ENCODE measurements around the gene RHEX. TPM values are rescaled to one million over a fixed set of nuclear protein-coding genes. Genes with fewer than 3 reads are reported as not detected.
A peak's percentile ranks its signal among the peaks of the same experiment; 100 is the strongest.

Gene RHEX
- polyA plus RNA-seq, 1 donor = 0.45 TPM

DNA sequence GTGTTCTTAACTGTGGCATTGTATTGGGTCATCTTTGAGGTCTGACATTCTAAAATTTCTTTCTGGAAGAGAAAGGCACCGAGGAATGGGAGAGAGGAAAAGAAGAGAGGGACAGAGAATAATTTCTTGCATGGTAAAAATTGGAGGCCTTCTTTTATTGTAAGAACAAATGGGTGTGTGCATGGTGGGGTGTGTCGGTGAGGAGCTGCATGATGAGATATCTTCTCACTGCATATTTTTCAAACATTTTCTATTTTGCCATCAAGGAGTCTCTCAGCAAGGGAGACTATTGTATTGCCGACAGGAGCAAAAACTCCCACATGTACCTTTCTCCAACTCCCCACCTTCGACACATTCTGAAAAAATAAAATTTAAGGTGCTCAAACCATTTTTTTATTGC, 22.8 kb upstream of the RHEX start:
- Histone ChIP-seq H3K4me1 (ENCODE audit: control insufficient read depth, insufficient read depth, low read length) (peaks cover 6% of the 10 kb centered on the region), H3K27me3 (ENCODE audit: control insufficient read depth, insufficient read depth, low read length) (no peaks in the 10 kb centered on the region), H3K36me3 (ENCODE audit: control insufficient read depth, insufficient read depth, low read length) (no peaks in the 10 kb centered on the region), H3K4me3 (ENCODE audit: low read length) (no peak overlapping the region), H3K27ac (ENCODE audit: low read length) (no peak overlapping the region), H3K9me3 (ENCODE audit: control insufficient read depth, low read depth, low read length) (no peaks in the 10 kb centered on the region)
- WGBS (ENCODE audit: insufficient coverage, low lambda C conversion rate) = no CpG with 5 or more reads among the region's 4 CpGs
- DNase-seq = no peak

DNA sequence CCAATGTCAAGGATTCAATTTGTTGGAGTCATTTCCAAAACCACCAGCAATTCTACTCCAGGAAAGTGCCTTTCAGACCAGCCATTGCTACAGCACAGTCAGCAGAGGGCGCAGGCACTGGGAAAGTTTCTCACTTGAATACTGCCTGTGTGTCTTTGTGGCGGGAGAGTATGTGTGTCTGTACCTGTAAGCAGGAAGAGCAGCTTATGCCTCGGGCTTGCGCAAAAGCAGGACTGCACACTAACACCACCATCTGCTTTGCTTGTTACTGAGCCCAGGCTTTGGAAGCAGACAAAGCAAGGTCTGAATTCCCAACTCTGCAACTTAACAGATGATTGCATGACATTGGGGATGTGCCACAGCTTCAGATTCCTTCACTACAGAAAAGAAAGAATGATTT, 22.3 kb upstream of the RHEX start:
- H3K27ac ChIP-seq (ENCODE audit: low read length) = no peak overlapping the region
- no peak overlapping the region for H3K4me3 ChIP-seq (ENCODE audit: low read length)
- peaks cover 6% of the 10 kb centered on the region for H3K4me1 ChIP-seq (ENCODE audit: control insufficient read depth, insufficient read depth, low read length)
- H3K36me3 ChIP-seq (ENCODE audit: control insufficient read depth, insufficient read depth, low read length) = no peaks in the 10 kb centered on the region
- H3K9me3 ChIP-seq (ENCODE audit: control insufficient read depth, low read depth, low read length) = no peaks in the 10 kb centered on the region
- H3K27me3 ChIP-seq (ENCODE audit: control insufficient read depth, insufficient read depth, low read length) = no peaks in the 10 kb centered on the region
- peak; percentile 83 for DNase-seq
- no CpG with 5 or more reads among the region's 4 CpGs for WGBS (ENCODE audit: insufficient coverage, low lambda C conversion rate)

DNA sequence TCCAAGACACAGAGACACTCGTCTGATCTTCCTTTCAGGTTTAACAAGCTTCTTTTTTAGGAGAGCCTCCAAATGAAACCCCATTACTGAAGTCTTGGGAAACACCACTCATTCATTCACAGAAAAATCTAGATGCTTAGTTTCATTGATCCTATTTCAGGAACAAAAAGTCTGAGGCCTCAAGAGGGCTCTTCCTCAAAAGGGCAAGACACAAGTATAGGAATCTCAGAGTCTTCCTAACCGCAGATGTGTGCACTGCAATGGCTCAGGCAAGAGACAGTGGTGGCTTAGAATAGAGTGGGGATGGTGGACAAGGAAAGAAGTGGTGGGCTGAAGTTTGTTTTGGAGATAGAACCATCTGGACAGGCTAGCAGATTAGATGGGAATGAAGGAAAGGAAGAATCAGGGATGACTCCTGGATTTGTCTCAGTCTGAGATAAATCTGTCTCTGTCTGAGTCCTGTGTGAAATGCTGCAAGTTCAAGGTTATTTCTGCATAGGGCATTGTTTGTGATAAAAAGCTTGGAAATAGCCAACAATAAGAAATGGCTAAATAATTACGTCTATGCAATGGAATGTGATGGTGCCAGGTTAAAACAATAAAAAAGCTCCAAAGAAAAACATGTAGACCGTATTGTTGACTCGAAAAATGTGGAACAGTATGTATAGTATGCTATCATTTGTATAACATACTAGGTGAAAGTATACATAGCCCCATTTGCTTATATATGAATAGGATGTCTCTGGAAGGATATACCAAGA, 20.4 kb upstream of the RHEX start:
- WGBS (ENCODE audit: insufficient coverage, low lambda C conversion rate) = 96% methylated on average over 4 of the region's 5 CpGs
- Histone ChIP-seq H3K27ac (ENCODE audit: low read length) (no peak overlapping the region), H3K36me3 (ENCODE audit: control insufficient read depth, insufficient read depth, low read length) (no peaks in the 10 kb centered on the region), H3K27me3 (ENCODE audit: control insufficient read depth, insufficient read depth, low read length) (no peaks in the 10 kb centered on the region), H3K4me3 (ENCODE audit: low read length) (no peak overlapping the region), H3K9me3 (ENCODE audit: control insufficient read depth, low read depth, low read length) (no peaks in the 10 kb centered on the region), H3K4me1 (ENCODE audit: control insufficient read depth, insufficient read depth, low read length) (peaks cover 6% of the 10 kb centered on the region)
- no peak for DNase-seq

DNA sequence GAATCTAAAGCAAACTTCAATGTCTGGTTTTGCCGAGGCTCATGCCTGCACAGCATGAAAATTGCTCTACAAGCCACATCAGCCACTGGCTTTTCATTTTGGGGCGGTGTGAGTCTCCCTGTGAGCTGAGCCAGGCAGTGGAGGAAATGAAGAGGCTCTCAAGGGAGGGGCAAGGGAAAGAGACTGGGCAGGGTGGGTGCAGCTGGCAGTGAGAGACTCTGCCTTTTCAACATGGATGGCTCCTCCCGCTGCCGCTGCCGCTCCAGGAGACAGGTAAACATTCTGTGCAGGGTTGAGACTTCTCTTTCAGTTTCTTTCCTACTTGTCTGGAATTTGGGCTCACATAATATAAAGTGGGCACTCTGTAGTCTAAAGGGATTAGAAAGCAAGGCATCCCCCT, 17.9 kb upstream of the RHEX start:
- no peaks in the 10 kb centered on the region for H3K36me3 ChIP-seq (ENCODE audit: control insufficient read depth, insufficient read depth, low read length)
- DNase-seq = peak in 1 of 2 donors; percentile 50
- no peak overlapping the region for H3K4me3 ChIP-seq (ENCODE audit: low read length)
- no peaks in the 10 kb centered on the region for H3K27me3 ChIP-seq (ENCODE audit: control insufficient read depth, insufficient read depth, low read length)
- WGBS (ENCODE audit: insufficient coverage, low lambda C conversion rate) = 80% methylated on average over 1 of the region's 5 CpGs
- H3K9me3 ChIP-seq (ENCODE audit: control insufficient read depth, low read depth, low read length) = no peaks in the 10 kb centered on the region
- H3K27ac ChIP-seq (ENCODE audit: low read length) = no peak overlapping the region
- H3K4me1 ChIP-seq (ENCODE audit: control insufficient read depth, insufficient read depth, low read length) = peaks cover 6% of the 10 kb centered on the region

DNA sequence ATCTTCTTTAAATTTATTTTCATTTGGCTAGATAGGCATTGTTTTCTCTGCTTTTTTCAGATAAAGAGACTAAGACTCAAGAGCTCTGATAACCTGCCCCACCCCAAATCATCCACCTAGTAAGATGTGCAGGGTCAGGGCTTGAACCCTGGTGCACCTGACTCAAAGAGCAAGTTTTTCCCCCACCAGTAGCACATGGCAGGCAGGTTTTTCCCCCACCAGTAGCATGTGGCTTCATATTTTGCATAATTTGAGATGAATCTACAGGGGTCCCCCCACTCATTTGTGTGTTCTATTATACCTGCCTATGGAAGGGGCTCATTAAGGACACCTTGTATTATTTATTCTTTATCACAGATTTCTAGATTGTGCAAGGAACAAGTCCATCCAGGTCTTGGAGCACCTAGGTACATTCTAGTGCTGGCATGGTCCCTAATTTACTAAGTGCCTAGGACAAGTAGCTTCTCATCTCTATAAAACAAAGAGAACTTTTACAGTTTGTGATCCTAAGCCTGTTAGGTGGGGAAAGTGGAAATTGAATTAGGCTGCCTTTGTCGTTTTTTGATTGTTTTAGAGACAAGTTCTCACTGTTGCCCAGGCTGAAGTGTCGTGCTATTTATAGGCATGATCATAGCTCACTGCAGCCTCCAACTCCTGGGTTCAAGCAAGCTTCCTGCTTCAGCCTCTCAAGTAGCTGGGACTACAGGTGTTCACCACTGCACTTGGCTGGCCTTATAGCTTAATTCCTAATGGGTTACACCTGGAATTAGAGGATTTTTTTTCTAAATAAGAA, 16.1 kb upstream of the RHEX start:
- no peak for DNase-seq
- H3K27me3 ChIP-seq (ENCODE audit: control insufficient read depth, insufficient read depth, low read length) = no peaks in the 10 kb centered on the region
- no peak overlapping the region for H3K27ac ChIP-seq (ENCODE audit: low read length)
- 70% methylated on average over 2 of the region's 2 CpGs for WGBS (ENCODE audit: insufficient coverage, low lambda C conversion rate)
- no peaks in the 10 kb centered on the region for H3K9me3 ChIP-seq (ENCODE audit: control insufficient read depth, low read depth, low read length)
- no peak overlapping the region for H3K4me3 ChIP-seq (ENCODE audit: low read length)
- H3K36me3 ChIP-seq (ENCODE audit: control insufficient read depth, insufficient read depth, low read length) = no peaks in the 10 kb centered on the region
- H3K4me1 ChIP-seq (ENCODE audit: control insufficient read depth, insufficient read depth, low read length) = peaks cover 6% of the 10 kb centered on the region

DNA sequence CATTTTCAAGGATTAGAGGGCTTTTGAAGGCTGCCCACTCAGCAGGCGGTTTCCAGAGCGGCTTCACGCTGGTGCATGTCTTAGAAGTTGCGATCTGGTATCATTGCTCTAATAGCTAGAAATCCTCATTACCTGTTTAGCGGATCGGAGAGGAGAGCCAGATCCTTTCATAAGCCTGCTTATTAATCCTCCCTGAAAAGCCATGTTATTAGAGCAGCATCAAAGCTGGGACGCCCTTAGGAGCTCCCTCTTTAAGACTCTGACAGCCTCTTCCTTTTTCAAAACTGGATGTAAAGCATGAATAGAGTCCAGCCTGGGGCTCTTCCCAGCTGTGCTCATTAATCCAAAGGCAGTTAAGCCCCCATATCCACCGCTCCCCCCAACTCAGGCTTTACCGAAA, 15.4 kb upstream of the RHEX start:
- Histone ChIP-seq H3K27me3 (ENCODE audit: control insufficient read depth, insufficient read depth, low read length) (no peaks in the 10 kb centered on the region), H3K9me3 (ENCODE audit: control insufficient read depth, low read depth, low read length) (no peaks in the 10 kb centered on the region), H3K27ac (ENCODE audit: low read length) (no peak overlapping the region), H3K4me1 (ENCODE audit: control insufficient read depth, insufficient read depth, low read length) (peaks cover 6% of the 10 kb centered on the region), H3K36me3 (ENCODE audit: control insufficient read depth, insufficient read depth, low read length) (no peaks in the 10 kb centered on the region), H3K4me3 (ENCODE audit: low read length) (no peak overlapping the region)
- no peak for DNase-seq
- WGBS (ENCODE audit: insufficient coverage, low lambda C conversion rate) = no CpG with 5 or more reads among the region's 9 CpGs

DNA sequence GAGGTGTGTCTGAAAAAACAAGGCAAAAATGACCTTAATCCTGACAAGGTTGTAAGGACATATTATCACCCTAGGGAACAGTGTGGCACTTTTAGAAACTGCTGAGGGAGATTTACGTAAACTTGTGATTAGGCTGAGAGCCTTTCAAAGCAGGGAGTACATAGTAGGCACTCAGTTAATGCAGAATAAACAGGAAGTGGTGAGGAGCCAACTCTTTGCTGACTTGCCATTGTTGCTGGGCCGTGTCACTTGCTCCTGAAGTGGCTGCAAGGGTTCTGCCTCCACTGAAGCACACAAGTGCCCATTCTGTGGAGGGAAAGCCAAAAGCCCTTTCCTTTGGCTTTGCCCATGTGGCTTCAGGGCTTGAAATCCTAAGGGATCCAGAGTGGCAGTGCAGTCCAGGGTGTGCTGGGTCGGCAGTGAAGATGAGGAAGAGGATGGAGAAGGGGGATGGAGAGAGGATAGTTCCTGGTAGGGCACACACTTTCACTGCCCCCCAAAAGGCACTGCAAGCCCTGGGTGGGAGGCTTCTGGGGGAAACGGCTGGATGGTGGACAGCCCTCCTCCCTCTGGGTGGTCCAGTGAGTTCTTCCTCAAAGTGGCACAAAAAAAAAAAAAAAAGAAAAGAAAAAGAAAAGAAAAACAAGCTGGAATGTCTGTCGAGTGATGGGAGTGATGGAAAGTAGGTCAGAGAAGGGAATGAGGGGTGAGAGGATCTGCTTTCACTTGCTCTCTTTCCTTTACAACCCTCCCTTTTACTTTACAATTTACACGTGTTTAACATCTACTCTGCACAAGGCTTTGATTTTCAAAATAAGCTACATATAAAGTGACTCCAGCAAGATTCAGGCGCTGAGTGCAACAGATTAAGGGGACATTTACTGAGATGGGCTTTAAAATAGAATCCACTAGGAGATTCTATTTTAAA, 13.7 kb upstream of the RHEX start:
- H3K9me3 ChIP-seq (ENCODE audit: control insufficient read depth, low read depth, low read length) = no peaks in the 10 kb centered on the region
- H3K4me3 ChIP-seq (ENCODE audit: low read length) = no peak overlapping the region
- WGBS (ENCODE audit: insufficient coverage, low lambda C conversion rate) = 61% methylated on average over 3 of the region's 7 CpGs
- no peak overlapping the region for H3K27ac ChIP-seq (ENCODE audit: low read length)
- no peaks in the 10 kb centered on the region for H3K27me3 ChIP-seq (ENCODE audit: control insufficient read depth, insufficient read depth, low read length)
- no peaks in the 10 kb centered on the region for H3K36me3 ChIP-seq (ENCODE audit: control insufficient read depth, insufficient read depth, low read length)
- no peak for DNase-seq
- H3K4me1 ChIP-seq (ENCODE audit: control insufficient read depth, insufficient read depth, low read length) = peaks cover 6% of the 10 kb centered on the region

DNA sequence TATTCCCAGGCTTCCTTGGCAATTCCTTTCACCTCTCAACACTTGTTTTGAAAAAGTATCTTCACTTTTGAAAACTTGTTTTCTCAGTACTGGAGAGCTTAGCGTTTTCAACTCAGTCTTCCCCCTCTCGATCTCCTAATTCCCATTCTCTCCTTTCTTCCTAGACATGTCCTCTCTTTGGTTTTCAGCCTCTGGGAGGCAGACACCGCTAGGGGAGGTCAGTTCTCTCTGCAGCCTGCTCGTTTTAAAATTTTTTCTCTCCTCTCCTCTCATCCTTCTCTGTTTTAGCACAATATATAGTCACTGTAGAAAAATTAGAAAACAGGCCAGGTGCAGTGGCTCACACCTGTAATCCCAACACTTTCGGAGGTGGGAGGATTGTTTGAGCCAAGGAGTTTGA, 12.6 kb upstream of the RHEX start:
- H3K4me3 ChIP-seq (ENCODE audit: low read length) = no peak overlapping the region
- H3K27ac ChIP-seq (ENCODE audit: low read length) = no peak overlapping the region
- H3K9me3 ChIP-seq (ENCODE audit: control insufficient read depth, low read depth, low read length) = no peaks in the 10 kb centered on the region
- no peaks in the 10 kb centered on the region for H3K27me3 ChIP-seq (ENCODE audit: control insufficient read depth, insufficient read depth, low read length)
- H3K36me3 ChIP-seq (ENCODE audit: control insufficient read depth, insufficient read depth, low read length) = no peaks in the 10 kb centered on the region
- 67% methylated on average over 1 of the region's 5 CpGs for WGBS (ENCODE audit: insufficient coverage, low lambda C conversion rate)
- no peaks in the 10 kb centered on the region for H3K4me1 ChIP-seq (ENCODE audit: control insufficient read depth, insufficient read depth, low read length)
- no peak for DNase-seq

DNA sequence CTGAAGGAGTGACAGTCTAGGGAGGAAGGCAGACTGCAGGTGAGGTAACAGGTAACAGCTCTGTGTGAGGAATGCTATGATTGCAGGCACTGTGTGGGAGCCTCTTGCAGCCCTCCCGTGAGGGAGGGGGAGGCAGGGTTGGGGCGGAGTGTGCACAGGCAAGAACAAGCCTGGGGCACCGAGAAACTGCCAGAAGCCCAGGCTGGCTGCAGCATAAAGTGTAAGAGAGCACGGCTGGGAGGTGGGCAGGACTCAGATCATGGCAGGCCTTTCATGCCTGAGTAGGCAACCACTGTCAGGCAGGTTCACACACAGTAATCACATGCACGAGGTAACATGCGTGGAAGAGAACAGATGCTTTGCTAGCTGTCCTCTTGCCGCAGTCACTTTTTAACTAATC, 11.3 kb upstream of the RHEX start:
- DNase-seq = no peak
- H3K9me3 ChIP-seq (ENCODE audit: control insufficient read depth, low read depth, low read length) = no peaks in the 10 kb centered on the region
- no peaks in the 10 kb centered on the region for H3K4me1 ChIP-seq (ENCODE audit: control insufficient read depth, insufficient read depth, low read length)
- H3K4me3 ChIP-seq (ENCODE audit: low read length) = no peak overlapping the region
- no peaks in the 10 kb centered on the region for H3K36me3 ChIP-seq (ENCODE audit: control insufficient read depth, insufficient read depth, low read length)
- no peaks in the 10 kb centered on the region for H3K27me3 ChIP-seq (ENCODE audit: control insufficient read depth, insufficient read depth, low read length)
- no peak overlapping the region for H3K27ac ChIP-seq (ENCODE audit: low read length)
- WGBS (ENCODE audit: insufficient coverage, low lambda C conversion rate) = no CpG with 5 or more reads among the region's 7 CpGs

DNA sequence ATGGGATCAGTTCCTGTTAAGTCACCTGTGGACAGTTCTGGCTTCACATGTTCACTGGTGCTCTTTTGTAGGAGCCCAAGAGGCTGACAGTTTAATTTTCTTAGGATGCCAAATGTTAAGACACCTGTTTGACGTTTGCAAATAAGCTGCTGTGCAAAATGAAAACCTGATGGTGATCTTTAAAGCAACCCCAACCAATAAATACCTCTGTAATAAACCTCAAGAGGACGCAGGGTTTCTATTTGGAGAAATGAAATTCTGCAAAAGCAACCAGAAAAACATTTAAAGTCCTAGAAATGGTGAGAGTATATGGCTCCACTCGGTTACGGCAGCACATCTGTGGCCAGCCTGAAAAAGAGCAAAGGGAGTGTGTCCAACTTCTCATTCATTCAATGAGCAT, 5.7 kb upstream of the RHEX start:
- no peak for DNase-seq
- Histone ChIP-seq H3K4me3 (ENCODE audit: low read length) (no peak overlapping the region), H3K27me3 (ENCODE audit: control insufficient read depth, insufficient read depth, low read length) (no peaks in the 10 kb centered on the region), H3K9me3 (ENCODE audit: control insufficient read depth, low read depth, low read length) (no peaks in the 10 kb centered on the region), H3K4me1 (ENCODE audit: control insufficient read depth, insufficient read depth, low read length) (peaks cover 13% of the 10 kb centered on the region), H3K27ac (ENCODE audit: low read length) (no peak overlapping the region), H3K36me3 (ENCODE audit: control insufficient read depth, insufficient read depth, low read length) (no peaks in the 10 kb centered on the region)
- no CpG with 5 or more reads among the region's 4 CpGs for WGBS (ENCODE audit: insufficient coverage, low lambda C conversion rate)

Measured in large intestine (tissue), 3 donors.